ENCODE results near the gene SEMA4B.

Gene SEMA4B

GRCh38 chr15:90208356-90208755, 7.2 kb downstream of the SEMA4B start:
- no peak for TF ChIP-seq CTCF (IDR thresholded peaks at IDR 0.05; ENCODE audit: low read depth, low read length)
- H3K4me3 ChIP-seq (ENCODE audit: low read depth, low read length) = no peak overlapping the region

- no peak for TF ChIP-seq CTCF (IDR thresholded peaks at IDR 0.05; ENCODE audit: low read depth, low read length)
- no peak overlapping the region for H3K4me3 ChIP-seq (ENCODE audit: low read depth, low read length)
Measured at GRCh38 chr15:90209591-90209990, 8.5 kb downstream of the SEMA4B start.

GRCh38 chr15:90210593-90210992, 9.5 kb downstream of the SEMA4B start:
- H3K4me3 ChIP-seq (ENCODE audit: low read depth, low read length) = no peak overlapping the region
- TF ChIP-seq CTCF (IDR thresholded peaks at IDR 0.05; ENCODE audit: low read depth, low read length) = no peak

- H3K4me3 ChIP-seq (ENCODE audit: low read depth, low read length) = no peak overlapping the region
- TF ChIP-seq CTCF (IDR thresholded peaks at IDR 0.05; ENCODE audit: low read depth, low read length) = no peak
Measured at GRCh38 chr15:90211009-90211408, 9.9 kb downstream of the SEMA4B start.

GRCh38 chr15:90211440-90212143, 10.5 kb downstream of the SEMA4B start:
- TF ChIP-seq CTCF (IDR thresholded peaks at IDR 0.05; ENCODE audit: low read depth, low read length) = no peak

GRCh38 chr15:90212221-90213098, 11.3 kb downstream of the SEMA4B start:
- no peak for TF ChIP-seq CTCF (IDR thresholded peaks at IDR 0.05; ENCODE audit: low read depth, low read length)
- H3K4me3 ChIP-seq (ENCODE audit: low read depth, low read length) = no peak overlapping the region

More at GRCh38 chr15:90211440-90212143, 10.5 kb downstream of the SEMA4B start:
- no peak overlapping the region for H3K4me3 ChIP-seq (ENCODE audit: low read depth, low read length)

Measured in WI38 (cell line).